HFF-Myc (cell line): Measurements from ENCODE around the gene UBE2N.
"Not testable (repeated sequence)": the region's sequence is repeated elsewhere in the genome, so short reads cannot be mapped to it uniquely, and the experiment has no call there.

Experiments used
- DNase-seq: peaks from one replicate; pipeline ENCODE4 v3.0.0-alpha.2; 2011; ENCODE audit warnings: low read depth; ENCODE audit errors: extremely low read depth
- H3K4me3 ChIP-seq: replicated peaks from 2 replicates; pipeline ENCODE4 v1.5.1; 2011; ENCODE audit warnings: low read depth, mild to moderate bottlenecking, control low read depth, low read length
- CTCF ChIP-seq: IDR thresholded peaks from 2 replicates; pipeline ENCODE4 v1.5.1; 2012; ENCODE audit warnings: mild to moderate bottlenecking, low read depth, low read length, control low read depth; ENCODE audit errors: missing control alignments

Gene UBE2N

GRCh38 chr12:93390031-93390430, 51.7 kb downstream of the UBE2N start:
- no peak for TF ChIP-seq CTCF
- no peak overlapping the region for H3K4me3 ChIP-seq
- DNase-seq = no peak

GRCh38 chr12:93387780-93388179, 54.0 kb downstream of the UBE2N start:
- no peak overlapping the region for H3K4me3 ChIP-seq
- no peak for TF ChIP-seq CTCF
- DNase-seq = no peak

GRCh38 chr12:93381976-93382437, 59.7 kb downstream of the UBE2N start:
- H3K4me3 ChIP-seq = peak overlapping the region; percentile 94
- not testable (repeated sequence) for DNase-seq

GRCh38 chr12:93381161-93381975, 60.4 kb downstream of the UBE2N start:
- DNase-seq = no peak
- H3K4me3 ChIP-seq = peak overlapping the region; percentile 94
- TF ChIP-seq CTCF = no peak

- peak overlapping the region; percentile 94 for H3K4me3 ChIP-seq
- no peak for DNase-seq
- TF ChIP-seq CTCF = no peak
Measured at GRCh38 chr12:93380480-93381121, 61.1 kb downstream of the UBE2N start.

- DNase-seq = no peak
- TF ChIP-seq CTCF = no peak
Measured at GRCh38 chr12:93379981-93380361, 61.8 kb downstream of the UBE2N start.

GRCh38 chr12:93379326-93379980, 62.3 kb downstream of the UBE2N start:
- no peak for TF ChIP-seq CTCF
- no peak for DNase-seq
- H3K4me3 ChIP-seq = peak overlapping the region; percentile 94

More at GRCh38 chr12:93379981-93380361, 61.8 kb downstream of the UBE2N start:
- H3K4me3 ChIP-seq = peak overlapping the region; percentile 94
